ENCODE measurements around the gene EPB41L4A.

The EPB41L4A gene

DNA sequence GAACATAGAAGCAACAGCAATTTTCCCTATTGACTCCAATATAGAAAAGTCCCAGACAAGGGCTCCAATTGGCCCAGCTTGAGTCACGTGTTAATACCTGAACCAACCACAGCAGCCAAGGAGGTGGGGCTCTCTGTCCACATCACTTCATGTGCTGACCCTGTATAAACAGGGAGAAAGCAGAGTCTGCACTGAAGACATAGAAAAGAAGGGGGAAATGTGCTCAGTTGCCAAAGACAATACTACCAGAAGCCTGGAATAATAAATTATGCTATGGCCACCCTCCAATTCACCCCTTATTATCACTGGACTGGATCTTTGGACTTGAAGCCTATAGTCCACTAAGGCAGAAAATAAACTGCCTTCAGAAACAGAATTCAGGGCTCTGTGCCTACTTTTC, 275.4 kb downstream of the EPB41L4A start:
- TF ChIP-seq, protein P1, sequence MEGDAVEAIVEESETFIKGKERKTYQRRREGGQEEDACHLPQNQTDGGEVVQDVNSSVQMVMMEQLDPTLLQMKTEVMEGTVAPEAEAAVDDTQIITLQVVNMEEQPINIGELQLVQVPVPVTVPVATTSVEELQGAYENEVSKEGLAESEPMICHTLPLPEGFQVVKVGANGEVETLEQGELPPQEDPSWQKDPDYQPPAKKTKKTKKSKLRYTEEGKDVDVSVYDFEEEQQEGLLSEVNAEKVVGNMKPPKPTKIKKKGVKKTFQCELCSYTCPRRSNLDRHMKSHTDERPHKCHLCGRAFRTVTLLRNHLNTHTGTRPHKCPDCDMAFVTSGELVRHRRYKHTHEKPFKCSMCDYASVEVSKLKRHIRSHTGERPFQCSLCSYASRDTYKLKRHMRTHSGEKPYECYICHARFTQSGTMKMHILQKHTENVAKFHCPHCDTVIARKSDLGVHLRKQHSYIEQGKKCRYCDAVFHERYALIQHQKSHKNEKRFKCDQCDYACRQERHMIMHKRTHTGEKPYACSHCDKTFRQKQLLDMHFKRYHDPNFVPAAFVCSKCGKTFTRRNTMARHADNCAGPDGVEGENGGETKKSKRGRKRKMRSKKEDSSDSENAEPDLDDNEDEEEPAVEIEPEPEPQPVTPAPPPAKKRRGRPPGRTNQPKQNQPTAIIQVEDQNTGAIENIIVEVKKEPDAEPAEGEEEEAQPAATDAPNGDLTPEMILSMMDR (IDR thresholded peaks at IDR 0.05): no peak
- no peak for TF ChIP-seq ZFX (IDR thresholded peaks at IDR 0.05; ENCODE audit: borderline replicate concordance)

GRCh38 chr5:112142769-112143270, 276.3 kb downstream of the EPB41L4A start:
- H3K27ac ChIP-seq: no peak overlapping the region
- TF ChIP-seq ZFX (IDR thresholded peaks at IDR 0.05; ENCODE audit: borderline replicate concordance): no peak
- TF ChIP-seq, protein P1 (IDR thresholded peaks at IDR 0.05): no peak

More for the DNA sequence above, 275.4 kb downstream of the EPB41L4A start:
- H3K27ac ChIP-seq: no peak overlapping the region

DNA sequence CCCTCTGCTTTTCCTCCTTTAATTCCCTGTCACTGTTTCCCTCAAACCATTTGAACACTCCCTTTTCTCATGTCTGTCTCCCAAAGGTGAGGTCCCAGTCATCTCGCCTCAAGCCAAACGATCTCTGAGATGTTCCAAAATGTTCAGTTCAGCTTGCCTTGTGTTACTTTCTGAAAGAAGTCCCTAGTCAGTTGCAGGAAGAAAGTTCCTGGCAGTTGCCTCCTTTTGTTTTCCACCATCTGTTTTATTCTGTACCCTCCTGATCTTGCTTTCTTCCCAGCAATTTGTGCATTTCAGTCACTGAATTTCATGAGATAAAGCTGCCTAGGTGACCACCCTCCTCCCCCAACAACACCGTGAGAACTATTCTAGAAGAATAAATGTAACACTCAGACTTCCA, 277.5 kb downstream of the EPB41L4A start:
- no peak for TF ChIP-seq ZFX (IDR thresholded peaks at IDR 0.05; ENCODE audit: borderline replicate concordance)
- TF ChIP-seq, protein P1 (IDR thresholded peaks at IDR 0.05): no peak
- H3K27ac ChIP-seq: no peak overlapping the region

DNA sequence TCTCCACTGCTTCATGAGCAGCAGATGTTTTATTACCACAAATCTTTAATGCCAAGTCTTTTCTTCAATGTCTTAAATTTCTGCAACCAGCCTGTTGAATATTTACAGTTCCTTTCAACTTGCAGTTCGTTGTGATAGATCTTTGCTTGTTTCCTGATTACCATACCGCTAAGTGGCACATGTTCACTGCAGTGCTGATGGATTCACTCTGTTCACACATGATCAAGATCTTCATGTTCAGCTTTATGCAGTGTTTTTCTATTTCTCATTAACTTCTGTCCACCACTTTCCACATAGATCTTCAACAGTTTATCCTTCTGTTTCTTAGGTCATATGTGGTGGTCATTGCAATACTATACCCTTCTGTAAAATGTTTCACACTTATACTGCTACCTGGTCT, 280.6 kb downstream of the EPB41L4A start:
- TF ChIP-seq, protein P1 (IDR thresholded peaks at IDR 0.05): no peak
- no peak for TF ChIP-seq ZFX (IDR thresholded peaks at IDR 0.05; ENCODE audit: borderline replicate concordance)

GRCh38 chr5:112136773-112137172, 282.3 kb downstream of the EPB41L4A start:
- H3K27ac ChIP-seq: no peak overlapping the region
- TF ChIP-seq, protein P1 (IDR thresholded peaks at IDR 0.05): no peak
- no peak for TF ChIP-seq ZFX (IDR thresholded peaks at IDR 0.05; ENCODE audit: borderline replicate concordance)

More for the DNA sequence above, 280.6 kb downstream of the EPB41L4A start:
- no peak overlapping the region for H3K27ac ChIP-seq

DNA sequence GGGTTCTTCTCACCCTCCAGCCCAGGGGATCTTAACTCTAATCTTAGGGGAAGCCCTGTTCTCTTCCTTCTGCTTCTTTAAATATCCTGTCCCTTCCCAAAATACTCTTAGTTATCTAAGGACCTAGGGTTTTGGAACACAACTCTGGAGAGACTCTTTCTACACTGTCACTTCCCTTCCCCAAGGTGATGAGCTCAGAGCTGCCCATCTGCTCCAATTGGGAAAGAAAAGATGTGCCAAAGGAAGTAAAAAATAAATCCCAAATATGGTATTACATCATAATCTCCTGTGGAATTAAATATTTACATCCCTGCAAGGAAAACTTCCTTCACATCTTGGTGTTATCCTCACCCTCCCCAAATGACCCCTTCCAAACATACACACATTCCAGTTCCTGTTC, 291.2 kb downstream of the EPB41L4A start:
- no peak overlapping the region for H3K27ac ChIP-seq
- TF ChIP-seq ZFX (IDR thresholded peaks at IDR 0.05; ENCODE audit: borderline replicate concordance): no peak
- TF ChIP-seq, protein P1 (IDR thresholded peaks at IDR 0.05): no peak

DNA sequence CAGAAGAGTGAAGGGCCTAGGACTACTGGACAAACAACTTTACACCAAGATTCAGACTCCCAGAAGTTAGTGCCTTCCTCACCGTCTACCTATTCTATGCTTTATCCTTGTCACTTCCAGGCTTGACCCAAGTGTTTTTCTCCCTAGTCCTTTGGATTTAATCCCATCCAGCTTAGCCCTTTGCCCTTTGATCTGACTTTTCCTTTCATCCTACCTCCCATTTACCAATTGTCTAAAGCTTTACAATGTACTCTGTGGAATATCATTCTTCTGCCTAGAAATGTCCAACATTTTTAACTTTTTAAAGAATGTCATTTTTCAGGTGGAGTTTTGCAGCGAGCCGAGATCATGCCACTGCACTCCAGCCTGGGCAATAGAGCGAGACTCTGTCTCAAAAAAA, 292.1 kb downstream of the EPB41L4A start:
- no peak overlapping the region for H3K27ac ChIP-seq
- TF ChIP-seq ZFX (IDR thresholded peaks at IDR 0.05; ENCODE audit: borderline replicate concordance): no peak
- TF ChIP-seq, protein P1 (IDR thresholded peaks at IDR 0.05): no peak
